K562 (cell line): ENCODE results near the gene SOSTDC1. TPM values are rescaled to one million over a fixed set of nuclear protein-coding genes. Genes with fewer than 3 reads are reported as not detected.

Source experiments
- ATAC-seq: fragments of 200-7000 bp; cut with Tn5 transposase; 3 replicates; pipeline ENCODE4 v1.9.1; 2020; ENCODE audit warnings: moderate library complexity
- BruUV-seq: library from RNA; stranded (reverse); fragments of 400-500 nt; replicated peaks from 2 replicates; lab custom pipeline; 2021; lab: Mats Ljungman, UMichigan
- CTCF ChIA-PET: fragments of 300-600 bp; formaldehyde crosslinking; extraction: SDS; loops from one replicate; lab custom pipeline; 2021; ENCODE audit warnings: low intra/inter-chr PET ratio; lab: Yijun Ruan, JAX
- POLR2A ChIA-PET: fragments of 300-600, 350-650 bp; sonication (Branson Sonifier 250); formaldehyde crosslinking; extraction: SDS; loops from one replicate; lab custom pipeline; 2021; ENCODE audit warnings: antibody characterized with exemption, inconsistent platforms; lab: Yijun Ruan, JAX
- DNase-seq, 4 experiments: peaks; one replicate each; pipeline versions ENCODE4 v3.0.0 to v3.0.0-alpha.2; 2011 to 2018; ENCODE audit warnings: low spot score in 3 of 4, mixed read lengths in 3 of 4; ENCODE audit errors: extremely low read depth in 1 of 4
- FAIRE-seq: peaks from 2 replicates; lab custom pipeline; 2011; peaks lifted over from hg19 to GRCh38; lab: Jason Lieb, UNC
- H2AFZ ChIP-seq: 2 replicates; pipeline ENCODE4 v1.6.0; 2011; ENCODE audit warnings: low read depth, low read length, control low read depth, inconsistent platforms
- H3K27ac ChIP-seq: fragments of 200-600 bp; 3 replicates; pipeline ENCODE4 v1.8.0; 2011; ENCODE audit warnings: low read depth, mild to moderate bottlenecking, control low read depth, inconsistent platforms, low read length, moderate library complexity, mixed read lengths; ENCODE audit errors: extremely low read depth
- H3K27me3 ChIP-seq, 2 experiments: fragments of 300-600 bp in 1 of 2; 2 replicates in 1 of 2; 3 replicates in 1 of 2; pipeline versions ENCODE4 v1.6.0 to v1.8.0; 2011; ENCODE audit warnings: inconsistent platforms in 2 of 2, low read length in 2 of 2, mild to moderate bottlenecking in 1 of 2, mixed read lengths in 1 of 2, moderate library complexity in 1 of 2; ENCODE audit not compliant: control insufficient read depth in 2 of 2, insufficient read depth in 2 of 2
- H3K36me3 ChIP-seq: fragments of 300-600 bp; 3 replicates; pipeline ENCODE4 v1.8.0; 2011; ENCODE audit warnings: mild to moderate bottlenecking, low read length, inconsistent platforms; ENCODE audit not compliant: control insufficient read depth, insufficient read depth
- H3K4me1 ChIP-seq, 2 experiments: fragments of 200-600 bp in 1 of 2; replicated peaks in 1 of 2; 2 replicates in 1 of 2; 3 replicates in 1 of 2; pipeline versions ENCODE4 v1.5.1 to v1.8.0; 2011; ENCODE audit warnings: inconsistent platforms in 2 of 2, low read length in 2 of 2, mild to moderate bottlenecking in 1 of 2, mixed read lengths in 1 of 2, moderate library complexity in 1 of 2; ENCODE audit not compliant: control insufficient read depth in 2 of 2, insufficient read depth in 2 of 2
- H3K4me2 ChIP-seq: 2 replicates; pipeline ENCODE4 v1.6.1; 2011; ENCODE audit warnings: low read length, control low read depth, inconsistent platforms, mixed read lengths; ENCODE audit not compliant: insufficient read depth
- H3K4me3 ChIP-seq: fragments of 200-600 bp; sonication (generic), shearing (Covaris generic); 2 replicates; pipeline ENCODE4 v1.5.1; 2016; ENCODE audit warnings: control low read depth, inconsistent platforms
- H3K79me2 ChIP-seq: fragments of 200-600 bp; 3 replicates; pipeline ENCODE4 v1.8.0; 2011; ENCODE audit warnings: low read length, inconsistent platforms; ENCODE audit not compliant: control insufficient read depth, insufficient read depth
- H3K9ac ChIP-seq, 2 experiments: 2 replicates each; pipeline versions ENCODE4 v1.6.0 to v1.6.1; 2011; ENCODE audit warnings: low read depth in 2 of 2, low read length in 2 of 2, control low read depth in 1 of 2, inconsistent platforms in 1 of 2, mild to moderate bottlenecking in 1 of 2, mixed read lengths in 1 of 2; ENCODE audit not compliant: insufficient read depth in 1 of 2
- H3K9me1 ChIP-seq: one replicate; pipeline ENCODE4 v1.6.0; 2011; ENCODE audit warnings: inconsistent platforms, mild to moderate bottlenecking, low read length, moderate library complexity; ENCODE audit not compliant: control insufficient read depth, insufficient read depth
- H3K9me3 ChIP-seq: replicated peaks from 2 replicates; pipeline ENCODE4 v1.5.1; 2011; ENCODE audit warnings: low read depth, low read length, inconsistent platforms; ENCODE audit not compliant: control insufficient read depth, insufficient read depth
- H4K20me1 ChIP-seq: replicated peaks from 2 replicates; pipeline ENCODE4 v1.6.1; 2011; ENCODE audit warnings: low read length, inconsistent platforms, mixed read lengths; ENCODE audit not compliant: control insufficient read depth, insufficient read depth
- CBFA2T3 ChIP-seq: fragments of 450-650 bp; IDR thresholded peaks from 2 replicates; pipeline ENCODE4 v1.6.1; 2017
- CTCF ChIP-seq, 3 experiments: IDR thresholded peaks in 2 of 3; conservative IDR thresholded peaks in 1 of 3; 2 replicates each; pipeline ENCODE4 v1.5.1; 2011 to 2012; ENCODE audit warnings: low read length in 3 of 3, mild to moderate bottlenecking in 3 of 3, control low read depth in 2 of 3, improper control_type of control experiment in 1 of 3, inconsistent platforms in 1 of 3, low read depth in 1 of 3, mixed read lengths in 1 of 3, moderate library complexity in 1 of 3; ENCODE audit not compliant: insufficient read depth in 2 of 3
- JUND ChIP-seq, 2 experiments: IDR thresholded peaks; 2 replicates in 1 of 2; 3 replicates in 1 of 2; pipeline ENCODE4 v1.6.1; 2011; ENCODE audit warnings: borderline replicate concordance in 2 of 2, low read depth in 2 of 2, low read length in 2 of 2, improper control_type of control experiment in 1 of 2, missing biosample characterization in 1 of 2, missing genetic modification characterization in 1 of 2, missing genetic modification reagents in 1 of 2
- MTA2 ChIP-seq: fragments of 450-650 bp; IDR thresholded peaks from 2 replicates; pipeline ENCODE4 v1.6.1; 2016; ENCODE audit warnings: low read depth
- NRF1 ChIP-seq, 2 experiments: fragments of 450-650 bp; IDR thresholded peaks in 1 of 2; conservative IDR thresholded peaks in 1 of 2; 2 replicates each; pipeline ENCODE4 v1.6.1; 2014; ENCODE audit warnings: mild to moderate bottlenecking in 2 of 2
- RAD21 ChIP-seq, 2 experiments: fragments of 250-450 bp in 1 of 2; fragments of 450-650 bp in 1 of 2; sonication (Bioruptor Pico) in 1 of 2; formaldehyde crosslinking in 1 of 2; IDR thresholded peaks in 1 of 2; conservative IDR thresholded peaks in 1 of 2; 2 replicates each; pipeline versions ENCODE4 v1.4.0 to v1.8.0; 2020 to 2022; ENCODE audit warnings: mild to moderate bottlenecking in 2 of 2, moderate library complexity in 1 of 2
- SIRT6 ChIP-seq: IDR thresholded peaks from one replicate; pipeline ENCODE4 v1.6.1; 2012; ENCODE audit warnings: low read depth, mild to moderate bottlenecking, control low read depth, inconsistent platforms, low read length, moderate library complexity
- SMARCA4 ChIP-seq: fragments of 450-650 bp; IDR thresholded peaks from 2 replicates; pipeline ENCODE4 v1.6.1; 2016
- SMC3 ChIP-seq: conservative IDR thresholded peaks from 2 replicates; pipeline ENCODE4 v1.6.1; 2011; ENCODE audit warnings: low read depth, low read length, improper control_type of control experiment; ENCODE audit not compliant: insufficient read depth
- ZNF165 ChIP-seq: fragments of 250-450 bp; sonication (Bioruptor Pico); IDR thresholded peaks from 2 replicates; pipeline ENCODE4 v1.4.0; 2020; ENCODE audit warnings: borderline replicate concordance
- ZNF695 ChIP-seq: fragments of 450-650 bp; formaldehyde crosslinking; IDR thresholded peaks from 2 replicates; pipeline ENCODE4 v1.4.0; 2020; ENCODE audit warnings: mild to moderate bottlenecking, moderate library complexity
- WGBS: fragments of 100-300 bp; shearing (Covaris generic); methylation state at CpG from one replicate; pipeline ENCODE4 v1.1.6; 2016; ENCODE audit warnings: low coverage, mixed read lengths; ENCODE audit not compliant: insufficient coverage; ENCODE audit errors: missing lambda C conversion rate; 5-methylcytosine and 5-hydroxymethylcytosine counted together
- in situ Hi-C: fragments of 300-500 bp; cut with MboI; formaldehyde crosslinking; loops from 4 replicates; pipeline ENCODE4 v1.15.0; 2018; ENCODE audit warnings: inconsistent platforms, mixed read lengths
- intact Hi-C: fragments of 100-400 bp; cut with micrococcal nuclease; formaldehyde crosslinking; loops from 2 replicates; pipeline ENCODE4 v1.14.2; 2022
- polyA plus RNA-seq, 8 experiments: library from polyadenylated mRNA; depleted of rRNA in 4 of 8; stranded (reverse) in 5 of 8; unstranded in 3 of 8; fragments of >200 nt; fragmentation: Nextera tagmentation in 2 of 8; fragmentation: Illumina TruSeq in 1 of 8; extraction: Ambion mirVana in 2 of 8; extraction: Trizol in 1 of 8; gene quantifications; 2 replicates each; pipeline versions ENCODE4 v1.2.1 to v1.2.3, GENCODE V29; 2011 to 2014; ENCODE audit warnings: inconsistent platforms in 1 of 8, missing spikeins in 1 of 8
- total RNA-seq, 7 experiments: library from RNA; depleted of rRNA in 6 of 7; stranded (reverse); fragments of >200 nt in 6 of 7; fragmentation: Illumina TruSeq in 2 of 7; extraction: Trizol in 2 of 7; gene quantifications; 2 replicates each; pipeline versions ENCODE4 v1.2.1 to v1.2.3, GENCODE V29; 2011 to 2021; ENCODE audit warnings: low replicate concordance in 1 of 7

SOSTDC1 gene
- total and polyA plus RNA-seq, 9 of the 15 experiments (the other 6 are each of a cell fraction or from before 2014, with no cell fraction given): 8.3 to 48.6 (median 15.9) TPM

- in situ Hi-C loops (no loop called here), intact Hi-C loops (loop anchor here (1.0 to 5.0 kb wide), 6 partner anchors 60 to 486 kb away; no protein-coding TSS in a partner anchor)
- FAIRE-seq (no peak), ATAC-seq (no peak), DNase-seq (no peak)
- Histone ChIP-seq H3K36me3 (no peaks in the 10 kb centered on the region), H3K9me1 (no peaks in the 10 kb centered on the region), H3K9me3 (no peaks in the 10 kb centered on the region), H3K4me2 (no peak overlapping the region), H2AFZ (peak overlapping the region; percentile 29; the same call in 1 of the 2 replicates), H3K4me1 (peaks cover 0 to 37% of the 10 kb centered on the region in 2 experiments; a peak in 4 of 5 replicates), H3K27me3 (no peaks in the 10 kb centered on the region), H3K27ac (no peak overlapping the region), H3K9ac (no peak overlapping the region), H4K20me1 (no peaks in the 10 kb centered on the region), H3K4me3 (no peak overlapping the region), H3K79me2 (no peaks in the 10 kb centered on the region)
- no peak for TF ChIP-seq ZNF165
- ChIA-PET POLR2A (interaction anchor here (0.6 to 4.3 kb wide), 2 partner anchors 12 to 346 kb away, joined by 3 to 24 read pairs; partner anchors contain the start of gene CRPPA), CTCF (interaction anchor here (2.8 kb wide), 1 partner anchor 132 kb away, joined by 20 read pairs; no protein-coding TSS in a partner anchor)
- 91% methylated on average over 1 of the region's 1 CpG for WGBS
- BruUV-seq: no TSS peak
Observed at GRCh38 chr7:16432425-16432731, 33.2 kb downstream of the SOSTDC1 start.

GRCh38 chr7:16431646-16432424, 33.7 kb downstream of the SOSTDC1 start:
- in situ Hi-C loops: no loop called here
- Histone ChIP-seq H3K36me3 (no peaks in the 10 kb centered on the region), H3K27ac (no peak overlapping the region), H3K4me3 (no peak overlapping the region), H3K4me2 (peak overlapping the region; percentile 3; the same call in 1 of the 2 replicates), H4K20me1 (no peaks in the 10 kb centered on the region), H3K9me1 (no peaks in the 10 kb centered on the region), H3K27me3 (no peaks in the 10 kb centered on the region), H3K79me2 (no peaks in the 10 kb centered on the region), H2AFZ (peak overlapping the region; percentile 29; the same call in 1 of the 2 replicates), H3K9me3 (no peaks in the 10 kb centered on the region), H3K4me1 (peaks cover 0 to 37% of the 10 kb centered on the region in 2 experiments; a peak in 4 of 5 replicates), H3K9ac (no peak overlapping the region)
- no TSS peak for BruUV-seq
- ChIA-PET CTCF (interaction anchor here (2.8 kb wide), 1 partner anchor 132 kb away, joined by 20 read pairs; no protein-coding TSS in a partner anchor), POLR2A (interaction anchor here (0.6 to 4.3 kb wide), 2 partner anchors 12 to 345 kb away, joined by 3 to 24 read pairs; partner anchors contain the start of gene CRPPA)
- peak; percentile 68 for FAIRE-seq
- ATAC-seq: peak; percentile 92
- DNase-seq: peak; percentile 36 to 77 (median 50)
- 14% methylated on average over 2 of the region's 2 CpGs for WGBS
- intact Hi-C loops: loop anchor here (1.0 to 5.0 kb wide), 6 partner anchors 61 to 487 kb away; no protein-coding TSS in a partner anchor
- peak; percentile 9; the same call in 1 of the 2 replicates for TF ChIP-seq MTA2
- TF ChIP-seq CBFA2T3: peak; percentile 81
- TF ChIP-seq CTCF (IDR thresholded peaks at IDR 0.05 in 2 of 3, conservative IDR thresholded peaks at IDR 0.05 in 1 of 3; ENCODE audit: insufficient read depth in 2 of 3, low read depth in 1 of 3, low read length in 3 of 3): peak; percentile 71 to 96 (median 89)
- TF ChIP-seq SIRT6: no peak
- TF ChIP-seq JUND (IDR thresholded peaks at IDR 0.05; ENCODE audit: borderline replicate concordance, low read depth, low read length): 0 out of 2 replicates have a peak, but pooled peaks have one; percentile 8
- no peak for TF ChIP-seq JUND (tag; IDR thresholded peaks at IDR 0.05; ENCODE audit: borderline replicate concordance, low read depth, low read length)
- peak; percentile 84 to 92 for TF ChIP-seq RAD21 (CRISPR knock-in tag; conservative IDR thresholded peaks at IDR 0.05 in 1 of 2, IDR thresholded peaks at IDR 0.05 in 1 of 2)
- TF ChIP-seq SMC3: peak; percentile 47; the same call in 1 of the 2 replicates
- TF ChIP-seq ZNF695: no peak
- TF ChIP-seq SMARCA4: peak; percentile 19; the same call in 1 of the 2 replicates
- 0 out of 4 replicates have a peak, but pooled peaks of 1 of the 2 experiments have one; percentile 16 for TF ChIP-seq NRF1 (conservative IDR thresholded peaks at IDR 0.05 in 1 of 2, IDR thresholded peaks at IDR 0.05 in 1 of 2)
